ENCODE data around the gene PTGES2.

Gene PTGES2

DNA sequence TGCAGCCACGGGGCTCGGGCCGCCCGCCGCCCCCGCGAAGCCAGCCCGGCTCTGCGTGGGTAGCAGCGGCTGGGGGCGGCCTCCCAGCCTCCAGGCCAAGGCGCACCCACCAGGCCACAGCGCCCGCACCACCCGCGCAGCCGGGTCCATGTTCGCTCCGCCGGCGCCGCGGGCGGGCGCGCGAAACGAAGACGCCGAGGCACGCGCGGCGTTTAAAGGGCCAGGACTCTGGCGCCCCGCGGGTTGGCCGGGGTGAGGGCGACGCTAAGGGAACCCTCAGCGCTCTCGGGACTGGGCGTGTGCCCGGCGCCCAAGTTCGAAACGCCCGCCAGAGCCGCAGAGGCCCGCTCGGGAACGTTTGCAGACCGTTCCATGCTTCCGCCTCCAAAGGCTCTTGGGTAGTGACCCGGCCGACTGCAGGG lies at the start of gene PTGES2:
TSS of gene PTGES2 (minus strand) at position 162 of the 422 bp plus-strand sequence. CDS start at position 150, 12 bp downstream.
- peak; percentile 79 for DNase-seq

DNA sequence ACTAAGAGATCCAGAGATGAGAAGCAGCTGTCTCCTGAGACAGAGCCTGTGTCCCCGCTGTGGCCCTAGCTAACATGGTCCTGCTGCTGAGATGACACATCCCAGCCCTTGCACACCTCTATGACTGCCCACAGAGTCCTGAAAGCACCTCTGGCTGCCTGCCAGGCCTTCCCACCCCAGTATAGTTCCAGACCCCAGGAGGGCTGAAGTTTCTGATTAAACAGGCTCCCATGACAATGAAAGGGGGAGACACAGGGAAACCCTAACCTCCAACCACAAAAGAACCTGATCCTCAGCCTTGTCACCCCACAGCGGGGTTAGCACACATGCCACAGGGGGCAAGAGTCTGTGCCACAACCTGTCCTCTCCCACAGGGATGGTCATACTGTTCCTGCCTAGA lies 48.2 kb upstream of the PTGES2 start:
- no peak for DNase-seq

DNA sequence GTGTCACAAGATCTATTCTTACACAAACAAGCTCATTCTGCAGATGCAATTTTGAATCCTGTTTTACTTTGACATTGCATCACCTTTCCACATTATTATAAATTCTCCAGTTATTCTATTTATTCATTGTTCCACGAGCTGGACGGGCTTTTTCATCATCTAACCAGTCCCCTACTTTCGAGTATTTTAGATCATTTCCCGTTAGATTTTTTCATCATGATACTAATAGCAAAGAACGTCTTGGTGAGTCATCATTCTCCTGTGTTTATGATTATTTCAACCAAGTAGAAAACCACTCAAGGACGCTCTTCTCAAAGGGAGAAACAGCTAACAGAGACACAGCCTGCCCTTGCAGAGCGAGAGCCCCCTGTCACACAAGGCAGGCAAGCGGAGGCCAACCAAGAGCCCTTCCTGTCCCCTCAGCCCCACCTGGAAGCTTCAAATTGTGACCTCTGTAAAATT lies 47.6 kb upstream of the PTGES2 start:
- DNase-seq = no peak

DNA sequence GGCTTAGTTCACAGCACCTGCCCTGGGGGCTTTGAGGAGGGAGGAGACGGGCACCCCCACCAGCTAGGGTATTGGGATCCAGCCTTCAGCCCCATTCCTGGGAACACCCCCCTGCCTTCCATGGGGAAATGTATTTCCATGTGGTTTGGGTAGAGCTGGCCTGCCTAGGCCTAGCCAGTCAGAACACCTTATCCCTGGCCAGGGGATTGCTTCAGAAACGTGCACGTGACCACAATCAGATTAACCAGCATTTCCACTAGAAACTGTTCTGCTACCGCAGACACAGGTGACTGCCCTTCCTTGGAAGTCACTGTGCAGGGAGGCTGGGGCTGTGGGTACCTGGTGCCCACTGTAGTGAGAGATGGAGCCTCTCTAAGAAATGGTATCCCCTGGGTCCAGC lies 46.5 kb upstream of the PTGES2 start:
- no peak for DNase-seq

DNA sequence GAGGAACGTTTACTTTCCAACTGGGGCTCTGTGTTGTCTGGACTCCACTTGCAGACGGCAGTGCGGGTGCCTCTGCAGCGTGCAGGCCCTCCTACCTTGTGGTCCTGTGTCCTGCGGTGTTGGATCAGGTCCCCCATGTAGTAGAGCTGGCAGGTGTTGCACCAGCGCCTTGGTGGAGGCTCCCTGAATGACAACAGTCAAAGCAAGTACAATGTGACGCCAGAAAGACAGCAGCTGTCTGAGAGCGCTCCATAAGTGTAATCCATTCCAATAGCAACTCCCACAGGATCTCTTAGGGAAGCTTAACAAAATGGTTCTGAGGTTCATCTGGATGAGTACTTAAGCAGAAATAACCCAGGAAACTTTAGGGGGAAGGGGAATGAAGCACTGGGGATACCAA lies 42.4 kb upstream of the PTGES2 start:
- no peak for DNase-seq

DNA sequence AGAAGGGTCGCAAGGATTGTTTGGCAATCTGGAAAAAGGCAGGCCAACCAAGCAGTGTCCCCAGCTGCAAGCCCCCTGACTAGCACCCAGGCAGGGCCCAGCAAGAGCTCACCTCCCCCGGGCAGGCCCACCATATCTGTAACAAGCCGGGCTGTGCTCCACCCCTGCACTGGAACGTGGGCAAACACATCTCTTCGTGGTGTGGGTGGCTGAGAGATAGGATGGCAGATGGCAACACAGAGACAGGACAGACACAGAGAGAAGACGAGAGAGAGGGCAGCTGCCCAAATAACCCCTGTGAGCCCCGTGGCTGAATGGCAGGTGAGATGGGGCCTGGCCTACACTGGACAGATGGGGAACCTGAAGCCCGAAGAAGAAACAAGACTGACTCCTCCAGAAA lies 42.0 kb upstream of the PTGES2 start:
- no peak for DNase-seq

DNA sequence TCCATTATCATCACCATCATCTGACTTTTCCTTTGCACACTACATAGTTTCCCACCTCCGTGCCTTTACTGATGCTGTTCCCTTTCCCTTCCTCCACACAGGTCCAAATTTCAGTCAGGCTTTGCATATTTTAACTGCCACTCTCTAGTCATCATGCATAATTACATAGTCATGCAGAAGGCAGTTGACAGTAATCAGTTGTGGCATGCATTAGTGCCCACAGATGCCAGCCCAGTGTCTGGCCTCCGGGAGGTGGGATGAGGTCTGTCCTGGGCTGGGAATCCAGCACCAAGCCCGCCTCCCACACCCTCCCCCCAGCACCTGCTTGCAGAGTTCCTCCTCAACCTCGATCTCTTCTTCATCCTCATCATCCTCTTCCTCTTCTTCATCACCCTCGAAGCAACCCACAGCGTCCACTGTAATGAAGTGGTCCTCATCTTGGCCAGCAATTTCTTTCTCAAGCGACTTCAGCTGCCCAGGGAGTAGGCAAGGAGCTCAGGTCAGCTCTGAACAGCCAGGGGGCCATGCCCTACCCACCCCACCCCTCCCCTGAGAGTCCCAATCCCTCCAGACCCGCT lies 41.3 kb upstream of the PTGES2 start:
- DNase-seq = no peak

DNA sequence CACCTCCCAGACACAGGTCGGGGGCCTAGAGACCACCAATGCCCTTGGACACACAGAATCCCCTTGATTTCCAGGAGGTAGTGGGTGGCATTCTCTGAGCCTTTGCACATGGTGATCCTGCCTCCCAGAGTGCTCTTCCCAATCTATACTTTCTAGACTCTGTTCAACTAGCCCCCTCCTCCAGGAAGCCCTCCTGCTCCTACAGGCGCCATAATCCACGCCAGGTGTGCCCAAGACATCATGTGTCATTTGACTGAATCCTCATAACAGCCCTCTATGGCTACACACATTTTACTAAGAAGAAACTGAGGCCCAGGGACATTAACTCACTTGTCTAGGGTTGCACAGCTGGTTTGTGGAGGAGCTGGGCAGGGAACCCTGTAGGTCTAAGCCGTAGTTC lies 39.7 kb upstream of the PTGES2 start:
- no peak for DNase-seq

DNA sequence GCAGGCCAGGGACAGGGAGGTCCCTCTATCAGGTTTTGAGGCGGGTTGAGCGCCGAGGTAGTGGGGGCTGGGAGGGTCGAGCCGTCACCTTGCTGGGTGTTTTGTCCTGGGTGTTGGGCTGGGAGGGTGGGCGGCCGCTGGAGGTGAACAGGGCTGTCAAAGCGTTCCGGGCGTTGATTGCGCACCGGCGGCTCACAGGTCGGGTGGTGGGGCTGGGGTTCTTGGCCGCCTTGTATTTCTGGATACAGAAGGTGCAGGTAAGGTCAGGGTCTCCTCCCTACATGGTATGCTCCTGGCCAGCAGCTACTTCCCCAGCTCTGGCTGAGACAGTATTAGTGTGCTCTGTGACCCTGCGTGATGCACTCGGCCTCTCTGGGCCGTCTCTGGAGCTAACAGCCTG lies 38.6 kb upstream of the PTGES2 start:
- DNase-seq = no peak

DNA sequence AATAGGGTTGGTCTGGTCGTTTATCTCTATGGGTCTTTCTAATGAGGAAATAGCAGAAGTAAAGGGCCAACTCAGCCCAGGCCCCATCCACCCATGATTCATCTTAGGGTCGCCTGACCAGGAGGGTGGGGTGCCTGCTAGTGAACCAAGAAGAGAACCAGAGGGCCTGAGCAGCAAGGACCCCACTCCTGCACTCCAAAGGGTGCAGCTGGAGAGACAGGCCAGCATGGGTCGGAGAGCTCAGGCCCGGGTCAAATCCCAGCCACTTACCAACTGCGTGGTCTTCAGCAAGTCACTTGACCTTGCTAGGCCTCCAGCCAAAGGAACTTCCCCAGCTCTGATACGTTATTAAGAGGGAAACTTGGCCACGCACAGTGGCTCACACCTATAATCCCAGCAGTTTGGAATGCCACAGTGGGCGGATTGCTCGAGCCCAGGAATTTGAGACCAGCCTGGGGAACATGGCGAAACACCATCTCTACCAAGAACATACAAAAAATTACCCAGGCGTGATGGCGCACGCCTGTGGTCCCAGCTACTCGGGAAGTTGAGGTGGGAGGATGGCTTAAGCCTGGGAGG lies 36.9 kb upstream of the PTGES2 start:
- DNase-seq = no peak

DNA sequence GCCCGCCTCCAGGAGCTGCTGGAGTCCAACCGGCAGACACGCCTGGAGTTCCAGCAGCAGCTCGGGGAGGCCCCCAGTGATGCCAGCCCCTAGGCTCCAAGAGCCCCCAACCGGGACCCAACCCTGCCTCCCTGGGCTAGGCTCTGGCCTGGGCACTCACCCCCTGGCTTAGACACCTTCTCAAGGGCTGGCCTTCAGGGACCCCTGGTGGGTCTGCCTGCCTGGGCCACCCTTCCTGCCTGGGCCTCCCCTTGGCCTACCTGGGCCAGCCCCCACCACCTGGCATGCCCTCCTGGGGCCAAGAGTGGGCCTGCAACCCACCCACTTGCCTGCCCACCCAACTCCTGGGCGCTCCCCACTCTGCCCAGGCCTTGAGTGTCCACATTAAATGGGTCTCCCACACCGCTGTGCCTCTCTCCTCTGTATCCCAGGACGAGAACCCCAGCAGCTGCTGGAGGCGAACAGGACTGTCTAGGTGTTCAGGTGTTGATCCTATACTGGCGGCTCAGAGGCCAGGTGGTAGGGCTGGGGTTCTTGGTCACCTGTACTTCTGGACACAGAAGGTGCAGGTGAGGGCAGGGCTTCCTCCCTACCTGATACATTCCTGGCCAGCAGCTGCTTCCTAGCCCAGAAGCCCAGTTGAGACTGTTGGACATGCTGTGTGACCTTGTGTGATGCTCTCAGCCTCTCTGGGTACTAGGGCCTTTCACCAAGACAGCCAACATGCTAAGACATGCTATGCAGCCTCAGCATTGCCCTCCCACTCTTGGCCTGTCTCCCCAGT lies 36.2 kb upstream of the PTGES2 start:
- no peak for DNase-seq

DNA sequence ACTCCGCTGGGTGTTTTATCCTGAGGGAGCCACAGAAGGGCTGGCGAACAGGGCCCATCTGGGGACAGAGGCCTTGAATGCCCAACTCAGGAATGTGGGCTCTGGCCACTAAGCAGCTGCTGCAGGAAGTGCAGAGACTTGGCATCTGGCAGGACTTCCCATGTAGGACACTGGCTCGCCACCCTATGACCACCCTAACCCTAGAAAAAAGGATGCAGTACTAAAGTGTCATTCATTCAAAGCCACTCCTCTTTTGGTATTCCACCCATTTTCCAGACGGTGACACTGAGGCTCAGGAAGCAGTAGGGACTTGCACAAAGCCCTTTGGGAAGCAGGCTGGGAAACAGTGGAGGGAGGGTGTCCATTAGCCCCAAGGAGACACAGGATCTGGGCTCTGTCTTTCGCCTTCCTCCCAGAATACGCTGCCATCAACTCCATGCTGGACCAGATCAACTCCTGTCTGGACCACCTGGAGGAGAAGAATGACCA lies 35.5 kb upstream of the PTGES2 start:
- DNase-seq = no peak

DNA sequence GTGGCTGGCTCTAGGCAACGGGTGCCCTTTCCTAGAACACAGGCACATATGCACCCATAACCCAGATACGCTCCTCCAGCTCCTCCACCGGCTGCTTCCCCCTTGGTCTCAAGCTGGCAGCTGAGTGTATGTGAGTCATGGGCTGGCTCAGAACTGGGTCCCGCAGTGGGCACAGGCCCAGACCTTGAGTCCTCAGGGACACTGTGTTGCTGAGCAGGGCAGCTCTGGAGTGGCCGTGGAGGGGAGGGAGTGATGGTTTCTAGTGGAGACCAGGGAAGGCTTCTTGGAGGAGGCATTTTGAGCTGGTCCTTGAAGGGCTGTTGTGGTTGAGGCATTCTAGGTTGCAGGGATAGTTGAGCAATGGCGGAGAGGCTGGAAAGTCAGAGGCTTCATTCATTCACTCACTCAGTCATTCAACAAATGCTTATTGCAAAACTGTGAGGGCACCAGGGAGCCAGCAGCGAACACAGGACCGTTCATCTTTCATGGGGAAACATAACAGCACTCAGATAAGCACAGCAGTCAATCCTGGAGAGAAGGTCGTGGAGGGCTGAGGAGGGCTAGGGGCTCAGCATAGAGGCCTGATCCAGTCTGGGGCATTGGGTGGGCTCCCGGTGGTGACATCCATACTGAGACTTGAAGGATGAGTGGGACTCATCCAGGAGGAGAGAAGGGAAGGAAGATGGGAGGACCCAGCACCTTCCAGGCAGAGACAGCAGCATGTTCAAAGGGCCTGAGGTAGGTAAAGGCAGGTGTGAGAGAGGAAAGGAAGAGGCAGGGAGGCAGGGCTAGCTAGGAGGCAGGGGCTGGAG lies 34.9 kb upstream of the PTGES2 start:
- no peak for DNase-seq

DNA sequence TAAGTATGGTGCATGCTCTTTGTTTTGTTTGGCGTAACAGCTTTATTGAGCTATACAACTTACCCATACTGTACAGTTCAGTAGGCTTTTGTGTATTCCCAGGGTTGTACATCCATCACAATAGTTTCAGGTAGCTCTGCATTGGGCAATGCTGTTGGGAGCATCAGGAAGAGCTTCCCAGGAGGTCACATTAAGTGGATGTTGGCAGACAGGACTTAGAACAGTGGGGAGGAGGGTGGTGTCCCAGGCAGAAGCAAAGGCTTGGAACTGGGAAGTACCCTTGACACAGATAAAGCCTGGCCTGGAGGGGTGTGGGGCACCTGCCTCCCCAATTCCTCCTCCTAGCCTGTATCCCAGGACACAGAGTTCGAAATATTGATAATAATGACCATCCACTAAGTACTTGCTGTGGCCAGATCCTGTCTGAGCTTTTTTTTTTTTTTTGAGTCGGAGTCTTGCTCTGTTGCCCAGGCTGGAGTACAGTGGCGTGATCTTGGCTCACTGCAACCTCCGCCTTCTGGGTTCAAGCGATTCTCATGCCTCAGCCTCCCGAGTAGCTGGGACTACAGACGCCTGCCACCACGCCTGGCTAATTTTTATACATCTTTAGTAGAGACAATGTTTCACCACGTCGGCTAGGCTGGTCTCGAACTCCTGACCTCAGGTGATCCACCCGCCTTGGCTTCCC lies 33.8 kb upstream of the PTGES2 start:
- DNase-seq = no peak

DNA sequence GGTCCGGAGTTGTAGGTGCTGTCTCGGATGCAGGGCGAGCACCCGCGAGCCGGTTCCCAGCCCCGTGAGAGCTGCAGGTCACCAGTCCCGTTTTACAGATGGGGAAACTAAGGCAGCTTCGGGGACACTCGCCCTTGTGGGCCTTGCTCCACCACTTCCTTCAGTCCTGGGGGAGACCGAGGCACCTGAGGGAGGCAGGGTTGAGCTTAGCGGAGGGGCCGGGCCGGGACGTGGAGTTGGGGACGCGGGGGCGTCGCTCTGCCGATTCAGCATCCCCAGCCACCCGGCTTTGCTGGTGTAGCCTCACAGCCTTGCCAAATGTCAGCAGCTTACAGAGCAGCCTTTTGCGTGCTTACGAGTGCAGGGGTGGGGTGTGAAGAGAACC lies 33.1 kb upstream of the PTGES2 start:
- DNase-seq = no peak

DNA sequence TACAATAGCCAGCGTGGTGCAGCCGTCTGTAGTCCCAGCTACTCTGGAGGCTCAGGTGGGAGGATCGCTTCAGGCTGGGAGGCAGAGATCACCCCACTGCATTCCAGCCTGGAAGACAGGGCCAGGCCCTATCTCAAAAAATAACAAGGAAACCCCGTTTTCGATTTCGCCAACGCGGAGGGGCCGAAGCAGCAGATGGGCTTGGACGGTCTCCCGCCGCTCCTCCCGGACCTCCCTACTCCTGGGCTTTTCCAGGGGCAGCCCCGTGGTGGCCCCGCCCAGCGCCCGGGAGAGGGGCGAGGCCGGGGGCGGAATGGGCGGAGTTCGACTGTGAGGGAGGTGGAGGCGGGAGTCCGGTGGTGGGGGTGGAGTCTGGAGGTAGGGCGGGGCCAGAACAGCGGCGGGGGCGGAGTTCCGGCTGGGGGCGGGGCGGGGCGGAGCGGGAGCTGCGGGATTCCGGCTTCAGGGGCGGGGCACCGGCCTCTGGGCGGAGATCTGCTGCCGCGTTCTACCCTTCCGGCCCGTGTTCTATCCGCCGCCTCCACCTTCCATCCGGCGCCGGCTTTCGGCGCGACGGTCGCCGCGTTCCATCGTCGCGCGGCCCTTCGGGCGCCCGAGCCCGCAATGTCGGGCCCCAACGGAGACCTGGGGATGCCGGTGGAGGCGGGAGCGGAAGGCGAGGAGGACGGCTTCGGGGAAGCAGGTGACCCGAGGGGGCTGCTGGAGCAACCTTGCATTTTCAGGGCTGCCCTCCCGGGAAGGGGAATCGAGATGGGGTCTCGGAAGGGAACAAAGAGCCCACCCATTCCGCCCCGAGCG lies 32.5 kb upstream of the PTGES2 start, which contains the start of gene BBLN:
TSS of gene BBLN (plus strand) at position 482 of the 819 bp plus-strand sequence. CDS start at position 625, 143 bp downstream.
- DNase-seq = peak; percentile 94

DNA sequence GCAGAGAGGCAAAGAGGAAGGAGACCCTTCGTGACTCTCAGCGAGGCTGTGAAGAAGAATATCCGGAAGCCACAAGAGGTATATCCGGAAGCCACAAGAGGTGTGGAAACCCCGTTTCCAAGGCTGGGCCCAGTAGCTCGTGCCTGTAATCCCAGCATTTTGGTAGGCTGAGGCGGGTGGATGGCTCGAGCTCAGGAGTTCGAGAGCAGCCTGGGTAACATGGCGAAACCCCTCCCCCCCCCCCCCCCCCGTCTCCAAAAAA lies 31.9 kb upstream of the PTGES2 start:
- DNase-seq = no peak

DNA sequence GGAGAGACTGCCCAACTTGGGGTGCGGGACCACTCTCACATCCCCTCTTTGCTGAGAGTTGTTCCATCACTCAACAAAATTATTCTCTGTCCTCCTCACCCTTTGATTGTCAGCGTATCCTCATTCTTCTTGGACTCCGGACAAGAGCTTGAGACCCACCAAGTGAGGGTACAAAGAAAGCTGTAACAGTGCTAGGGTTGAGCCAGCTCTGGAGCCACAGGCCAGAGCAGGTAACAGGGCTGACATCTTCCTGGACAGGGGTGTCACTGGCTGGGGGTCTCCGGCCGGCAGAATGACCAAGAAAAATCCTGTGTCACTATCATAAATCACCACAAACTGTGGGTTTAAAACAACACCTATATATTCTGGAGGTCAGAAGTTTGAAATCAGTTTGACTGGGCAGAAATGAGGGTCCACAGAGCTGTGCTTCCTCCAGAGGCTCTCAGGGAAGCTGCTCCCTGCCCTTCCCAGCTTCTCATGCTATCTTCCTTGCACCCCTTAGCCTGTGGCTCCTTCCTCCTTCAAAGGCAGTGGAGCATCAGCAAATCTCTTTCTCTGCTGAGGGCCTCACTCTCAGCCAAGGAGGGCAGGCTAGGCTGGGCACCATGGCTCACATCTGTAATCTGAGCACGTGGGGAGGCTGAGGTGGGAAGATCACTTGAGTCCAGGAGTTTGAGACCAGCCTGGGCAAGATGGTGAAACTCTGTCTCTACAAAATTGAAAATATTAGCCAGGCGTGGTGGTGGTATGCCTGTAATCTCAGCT lies 28.4 kb upstream of the PTGES2 start:
- no peak for DNase-seq

DNA sequence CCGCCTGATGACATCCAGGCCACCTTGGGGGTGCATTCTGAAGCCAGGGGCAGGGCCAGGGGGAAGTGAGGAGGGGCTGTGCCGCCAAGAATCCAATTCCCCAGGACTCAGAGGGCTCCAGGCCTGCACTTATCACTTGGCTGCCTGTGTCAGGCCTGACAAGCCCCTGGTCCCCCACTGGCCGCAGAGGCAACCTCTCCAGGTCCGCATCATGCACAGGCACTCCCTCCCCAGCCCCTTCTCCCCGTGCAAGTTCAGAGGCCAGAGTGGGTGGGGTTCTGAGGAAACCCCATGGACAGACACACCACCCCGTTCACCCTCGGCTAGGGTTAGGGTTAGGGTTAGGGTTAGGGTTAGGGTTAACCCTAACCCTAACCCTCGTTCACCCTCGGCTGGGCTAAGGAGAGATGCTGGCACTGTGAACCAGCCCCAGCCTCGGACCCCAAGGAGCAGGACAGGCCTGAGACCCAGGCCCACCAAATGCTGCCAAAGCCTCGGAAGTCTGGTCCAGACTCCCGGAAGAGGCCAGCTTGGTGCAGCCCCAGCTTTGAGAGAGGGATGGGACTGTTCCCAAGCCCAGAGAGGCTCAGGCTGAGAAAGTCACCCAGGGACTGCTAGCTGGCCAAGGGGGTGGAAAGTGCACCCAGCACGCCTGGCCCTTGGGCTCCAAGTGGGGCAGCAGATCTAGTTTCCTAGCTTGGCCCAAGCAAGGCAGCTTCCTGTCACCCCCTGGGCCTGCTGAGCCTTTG lies 26.6 kb upstream of the PTGES2 start:
- DNase-seq = no peak
